Measurements from ENCODE around the gene TRMT11.
A peak's percentile ranks its signal among the peaks of the same experiment; 100 is the strongest.

Gene TRMT11

DNA sequence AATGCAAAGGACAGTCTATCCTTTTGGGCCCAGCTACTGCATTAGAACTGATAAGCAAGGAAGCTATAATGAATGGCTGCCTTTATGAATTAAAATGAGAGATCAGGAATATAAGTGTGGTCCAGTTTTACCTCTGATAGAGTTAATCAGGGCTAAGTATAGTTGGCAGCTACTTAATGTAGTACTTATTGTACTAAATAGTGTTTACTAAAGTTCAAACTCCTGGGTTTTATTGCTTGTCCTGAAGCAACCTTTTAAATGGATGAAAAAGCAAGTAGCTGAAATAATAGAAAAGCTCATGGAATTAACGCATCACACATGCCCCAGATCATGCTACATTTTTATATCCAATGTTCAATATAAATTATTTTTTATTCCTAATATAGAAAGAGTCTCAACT, 5.3 kb downstream of the TRMT11 start:
- H2AK5ac ChIP-seq (ENCODE audit: low read depth, low read length): no peak overlapping the region
- no peak overlapping the region for H4K8ac ChIP-seq (ENCODE audit: low read depth, low read length)
- no peak overlapping the region for H3K4ac ChIP-seq (ENCODE audit: low read length)
- H3K4me2 ChIP-seq (ENCODE audit: insufficient read depth, low read length, poor library complexity, severe bottlenecking): no peak overlapping the region
- H2AFZ ChIP-seq (ENCODE audit: low read length): no peak overlapping the region
- H4K91ac ChIP-seq (ENCODE audit: low read depth, low read length, poor library complexity): no peak overlapping the region
- H3K79me1 ChIP-seq (ENCODE audit: low read depth, low read length): peaks cover 2% of the 10 kb centered on the region
- peaks cover 0 to 5% of the 10 kb centered on the region in 2 donors for H3K9me3 ChIP-seq (replicated peaks in 1 of 2; ENCODE audit: control insufficient read depth in 2 of 2, insufficient read depth in 1 of 2, low read depth in 1 of 2, low read length in 2 of 2)
- H3K9ac ChIP-seq (ENCODE audit: low read depth, low read length, poor library complexity): no peak overlapping the region
- H2BK12ac ChIP-seq (ENCODE audit: low read length): no peak overlapping the region
- peaks cover 0 to 6% of the 10 kb centered on the region in 2 donors for H3K4me1 ChIP-seq (ENCODE audit: control insufficient read depth in 2 of 2, insufficient read depth in 1 of 2, low read depth in 1 of 2, low read length in 2 of 2)
- H3K18ac ChIP-seq (ENCODE audit: low read length): no peak overlapping the region
- peaks cover 0 to 9% of the 10 kb centered on the region in 2 donors for H3K36me3 ChIP-seq (replicated peaks in 1 of 2; ENCODE audit: control insufficient read depth in 2 of 2, insufficient read depth in 2 of 2, low read length in 2 of 2)
- no peak overlapping the region for H3K27ac ChIP-seq (replicated peaks; ENCODE audit: low read length)
- H3K27me3 ChIP-seq (ENCODE audit: control insufficient read depth in 3 of 3, insufficient read depth in 3 of 3, low read depth in 1 of 3, low read length in 3 of 3): no peaks in the 10 kb centered on the region
- no peak for DNase-seq (ENCODE audit: low spot score)
- H3K14ac ChIP-seq (ENCODE audit: low read length): no peak overlapping the region
- no CpG with 5 or more reads among the region's 1 CpG for WGBS, 2 donors (ENCODE audit: extremely low coverage in 2 of 2, insufficient read length in 2 of 2, insufficient replicate concordance in 1 of 2)
- no peak overlapping the region for H3K4me3 ChIP-seq (ENCODE audit: low read length in 2 of 2)
- no peak overlapping the region for H2BK15ac ChIP-seq (ENCODE audit: low read length)
- no peak overlapping the region for H3K23ac ChIP-seq (ENCODE audit: low read depth, low read length, poor library complexity)
- H2BK120ac ChIP-seq (ENCODE audit: low read depth, low read length): no peak overlapping the region
- no peak overlapping the region for H2BK5ac ChIP-seq (ENCODE audit: low read length)

DNA sequence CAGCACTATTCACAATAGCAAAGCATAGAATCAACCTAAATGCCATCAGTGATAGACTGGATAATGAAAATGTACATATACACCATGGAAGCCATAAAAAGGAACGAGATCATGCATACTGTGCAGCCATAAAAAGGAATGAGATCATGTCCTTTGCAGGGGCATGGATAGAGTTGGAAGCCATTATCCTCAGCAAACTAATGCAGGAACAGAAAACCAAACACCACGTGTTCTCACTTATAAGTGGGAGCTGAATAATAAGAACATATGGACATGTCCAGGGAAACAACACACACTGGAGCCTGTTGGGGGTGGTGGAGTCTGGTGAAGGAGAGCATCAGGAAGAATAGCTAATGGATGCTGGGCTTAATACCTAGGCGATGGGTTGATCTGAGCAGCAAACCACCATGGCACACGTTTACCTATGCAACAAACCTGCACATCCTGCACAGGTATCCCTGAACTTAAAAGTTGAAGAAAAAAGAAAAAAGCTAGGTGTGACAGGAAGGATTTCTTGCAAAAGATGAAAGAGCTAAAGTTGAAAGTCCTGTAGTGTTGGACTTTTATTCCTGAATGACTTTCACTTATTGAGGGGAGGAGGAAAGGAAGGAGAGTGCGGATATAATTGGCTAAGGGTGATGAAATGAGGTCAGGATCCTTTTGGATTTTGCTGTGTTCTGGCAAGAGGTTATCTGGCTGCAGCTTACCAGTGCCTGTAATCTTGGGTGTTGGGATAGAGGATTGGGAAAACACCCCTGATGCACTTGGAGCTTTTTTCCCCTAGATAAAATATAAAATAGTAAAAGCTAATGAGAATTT, 8.5 kb downstream of the TRMT11 start:
- no peak overlapping the region for H4K91ac ChIP-seq (ENCODE audit: low read depth, low read length, poor library complexity)
- H3K4me1 ChIP-seq (ENCODE audit: control insufficient read depth in 2 of 2, insufficient read depth in 1 of 2, low read depth in 1 of 2, low read length in 2 of 2): no peaks in the 10 kb centered on the region
- no peaks in the 10 kb centered on the region for H3K27me3 ChIP-seq (ENCODE audit: control insufficient read depth in 3 of 3, insufficient read depth in 3 of 3, low read depth in 1 of 3, low read length in 3 of 3)
- no peak overlapping the region for H3K4me2 ChIP-seq (ENCODE audit: insufficient read depth, low read length, poor library complexity, severe bottlenecking)
- no peak for DNase-seq (ENCODE audit: low spot score)
- no peak overlapping the region for H2BK15ac ChIP-seq (ENCODE audit: low read length)
- H3K4ac ChIP-seq (ENCODE audit: low read length): no peak overlapping the region
- no peak overlapping the region for H4K8ac ChIP-seq (ENCODE audit: low read depth, low read length)
- H3K36me3 ChIP-seq (replicated peaks in 1 of 2; ENCODE audit: control insufficient read depth in 2 of 2, insufficient read depth in 2 of 2, low read length in 2 of 2): peaks cover 0 to 41% of the 10 kb centered on the region in 2 donors
- no peak overlapping the region for H2AK5ac ChIP-seq (ENCODE audit: low read depth, low read length)
- no peak overlapping the region for H2BK120ac ChIP-seq (ENCODE audit: low read depth, low read length)
- no CpG with 5 or more reads among the region's 5 CpGs for WGBS, 2 donors (ENCODE audit: extremely low coverage in 2 of 2, insufficient read length in 2 of 2, insufficient replicate concordance in 1 of 2)
- no peak overlapping the region for H3K9ac ChIP-seq (ENCODE audit: low read depth, low read length, poor library complexity)
- H3K79me1 ChIP-seq (ENCODE audit: low read depth, low read length): peaks cover 3% of the 10 kb centered on the region
- no peak overlapping the region for H3K4me3 ChIP-seq (ENCODE audit: low read length in 2 of 2)
- no peak overlapping the region for H3K23ac ChIP-seq (ENCODE audit: low read depth, low read length, poor library complexity)
- H2BK12ac ChIP-seq (ENCODE audit: low read length): no peak overlapping the region
- H3K18ac ChIP-seq (ENCODE audit: low read length): no peak overlapping the region
- H3K9me3 ChIP-seq (replicated peaks in 1 of 2; ENCODE audit: control insufficient read depth in 2 of 2, insufficient read depth in 1 of 2, low read depth in 1 of 2, low read length in 2 of 2): peaks cover 0 to 5% of the 10 kb centered on the region in 2 donors
- H3K27ac ChIP-seq (replicated peaks; ENCODE audit: low read length): no peak overlapping the region
- no peak overlapping the region for H3K14ac ChIP-seq (ENCODE audit: low read length)
- H2AFZ ChIP-seq (ENCODE audit: low read length): no peak overlapping the region
- no peak overlapping the region for H2BK5ac ChIP-seq (ENCODE audit: low read length)

DNA sequence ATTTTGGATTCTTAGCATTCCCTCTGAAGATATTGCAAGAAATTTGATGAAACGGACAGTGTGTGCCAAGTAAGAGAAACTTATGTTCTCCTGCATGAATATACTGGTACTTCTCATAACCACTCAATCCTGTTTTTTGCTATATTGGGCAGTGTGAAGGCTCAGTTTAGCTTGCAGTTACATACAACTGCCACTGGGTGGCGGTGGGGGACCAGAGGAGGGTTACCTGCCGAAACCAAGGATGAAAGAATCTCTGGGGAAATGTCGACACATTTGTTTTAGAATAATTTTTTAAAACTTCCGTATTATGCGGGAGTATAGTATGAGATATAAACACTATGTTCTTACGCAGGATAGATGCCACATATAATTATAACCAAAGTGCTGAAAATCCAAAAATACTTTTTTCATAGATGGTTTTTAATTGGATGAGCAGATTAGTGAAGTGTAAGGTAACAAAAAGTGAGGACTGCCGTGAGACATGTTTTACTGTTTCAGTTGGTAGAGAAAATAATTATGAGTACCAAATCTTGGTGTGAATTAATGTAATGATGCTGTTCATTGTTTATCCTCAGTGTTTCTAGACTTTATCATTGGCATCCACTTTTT, 9.7 kb downstream of the TRMT11 start:
- Histone ChIP-seq H2BK12ac (ENCODE audit: low read length) (no peak overlapping the region), H4K91ac (ENCODE audit: low read depth, low read length, poor library complexity) (no peak overlapping the region), H3K4me1 (ENCODE audit: control insufficient read depth in 2 of 2, insufficient read depth in 1 of 2, low read depth in 1 of 2, low read length in 2 of 2) (no peaks in the 10 kb centered on the region), H3K4me3 (ENCODE audit: low read length in 2 of 2) (no peak overlapping the region), H3K9me3 (replicated peaks in 1 of 2; ENCODE audit: control insufficient read depth in 2 of 2, insufficient read depth in 1 of 2, low read depth in 1 of 2, low read length in 2 of 2) (no peaks in the 10 kb centered on the region), H2AFZ (ENCODE audit: low read length) (no peak overlapping the region), H3K4me2 (ENCODE audit: insufficient read depth, low read length, poor library complexity, severe bottlenecking) (no peak overlapping the region), H2BK5ac (ENCODE audit: low read length) (no peak overlapping the region), H2BK15ac (ENCODE audit: low read length) (no peak overlapping the region), H4K8ac (ENCODE audit: low read depth, low read length) (no peak overlapping the region), H3K9ac (ENCODE audit: low read depth, low read length, poor library complexity) (no peak overlapping the region), H2BK120ac (ENCODE audit: low read depth, low read length) (no peak overlapping the region), H3K27ac (replicated peaks; ENCODE audit: low read length) (no peak overlapping the region), H3K36me3 (replicated peaks in 1 of 2; ENCODE audit: control insufficient read depth in 2 of 2, insufficient read depth in 2 of 2, low read length in 2 of 2) (peaks cover 2 to 53% of the 10 kb centered on the region in 2 donors), H3K79me1 (ENCODE audit: low read depth, low read length) (peaks cover 3% of the 10 kb centered on the region), H3K4ac (ENCODE audit: low read length) (no peak overlapping the region), H3K18ac (ENCODE audit: low read length) (no peak overlapping the region), H3K14ac (ENCODE audit: low read length) (no peak overlapping the region), H3K23ac (ENCODE audit: low read depth, low read length, poor library complexity) (no peak overlapping the region), H2AK5ac (ENCODE audit: low read depth, low read length) (no peak overlapping the region), H3K27me3 (ENCODE audit: control insufficient read depth in 3 of 3, insufficient read depth in 3 of 3, low read depth in 1 of 3, low read length in 3 of 3) (no peaks in the 10 kb centered on the region)
- no CpG with 5 or more reads among the region's 8 CpGs for WGBS, 2 donors (ENCODE audit: extremely low coverage in 2 of 2, insufficient read length in 2 of 2, insufficient replicate concordance in 1 of 2)
- peak; percentile 61 for DNase-seq (ENCODE audit: low spot score)

Measured in neuronal stem cell (in vitro differentiated cells).